Gastrocnemius medialis (tissue), 4 donors: ENCODE results near the gene DBP. TPM values are rescaled to one million over a fixed set of nuclear protein-coding genes. Genes with fewer than 3 reads are reported as not detected.

Experiments used
- ATAC-seq, 2 donors: fragments of 150-250 bp; one replicate each; pipeline ENCODE4 v1.9.1; 2016
- DNase-seq, 2 donors: peaks; one replicate each; pipeline ENCODE4 v3.0.0-alpha.2; 2019
- H3K27ac ChIP-seq, 4 donors: fragments of 200-600 bp; sonication (generic); 1 replicate in 1 of 4; 2 replicates in 3 of 4; pipeline ENCODE4 v1.5.1; 2016 to 2018; ENCODE audit warnings: mild to moderate bottlenecking in 2 of 4, moderate library complexity in 1 of 4
- H3K27me3 ChIP-seq, 3 donors: fragments of 200-600 bp; sonication (generic) in 2 of 3; 1 replicate in 1 of 3; 2 replicates in 2 of 3; pipeline versions ENCODE4 v1.5.1 to v1.6.0; 2016 to 2019; ENCODE audit warnings: mild to moderate bottlenecking in 1 of 3, moderate library complexity in 1 of 3
- H3K36me3 ChIP-seq, 2 donors: fragments of 200-600 bp; sonication (generic) in 1 of 2; one replicate each; pipeline ENCODE4 v1.5.1; 2017 to 2018
- H3K4me1 ChIP-seq, 2 donors: fragments of 200-600 bp; sonication (generic) in 1 of 2; one replicate each; pipeline ENCODE4 v1.5.1; 2016 to 2017; ENCODE audit warnings: mild to moderate bottlenecking in 2 of 2
- H3K4me3 ChIP-seq, 4 donors: fragments of 200-600 bp; sonication (generic) in 3 of 4; 1 replicate in 1 of 4; 2 replicates in 3 of 4; pipeline ENCODE4 v1.5.1; 2016 to 2019; ENCODE audit warnings: mild to moderate bottlenecking in 2 of 4
- H3K9me3 ChIP-seq, 3 donors: fragments of 200-600 bp; sonication (generic) in 2 of 3; 1 replicate in 1 of 3; 2 replicates in 2 of 3; pipeline ENCODE4 v1.5.1; 2016 to 2019
- POLR2A ChIP-seq, 2 donors: fragments of 450-650 bp; IDR thresholded peaks; one replicate each; pipeline ENCODE4 v1.6.1; 2017; ENCODE audit warnings: antibody characterized with exemption in 2 of 2, mild to moderate bottlenecking in 2 of 2, moderate library complexity in 2 of 2
- in situ Hi-C, 4 donors: fragments of 200-750 bp; cut with MboI; loops; one replicate each; pipeline versions ENCODE4 v1.15.0 to v1.8.0; 2017; ENCODE audit warnings: low sequenced_read_pairs in 4 of 4
- intact Hi-C: fragments of 100-400 bp; cut with DNase I; formaldehyde crosslinking; loops from one replicate; pipeline ENCODE4 v1.15.1; 2023; ENCODE audit warnings: low total_unique reads
- total RNA-seq, 4 donors: library from RNA; depleted of rRNA; stranded (reverse); fragments of >200 nt; gene quantifications; one replicate each; pipeline versions ENCODE4 v1.1.0 to v1.2.3, GENCODE V29; 2016
- TF ChIP-seq, protein P1 (sequence below), 5 experiments: fragments of 450-650 bp in 3 of 5; fragments of 200-600 bp in 2 of 5; sonication (generic) in 2 of 5; IDR thresholded peaks in 4 of 5; conservative IDR thresholded peaks in 1 of 5; 1 replicate in 4 of 5; 2 replicates in 1 of 5; pipeline ENCODE4 v1.5.1; 2016 to 2019; ENCODE audit warnings: antibody characterized with exemption in 5 of 5, mild to moderate bottlenecking in 3 of 5, moderate library complexity in 3 of 5

DBP gene
- total RNA-seq, 4 donors from 2014 or later = 1.7 to 12.9 (median 4.4) TPM

DNA sequence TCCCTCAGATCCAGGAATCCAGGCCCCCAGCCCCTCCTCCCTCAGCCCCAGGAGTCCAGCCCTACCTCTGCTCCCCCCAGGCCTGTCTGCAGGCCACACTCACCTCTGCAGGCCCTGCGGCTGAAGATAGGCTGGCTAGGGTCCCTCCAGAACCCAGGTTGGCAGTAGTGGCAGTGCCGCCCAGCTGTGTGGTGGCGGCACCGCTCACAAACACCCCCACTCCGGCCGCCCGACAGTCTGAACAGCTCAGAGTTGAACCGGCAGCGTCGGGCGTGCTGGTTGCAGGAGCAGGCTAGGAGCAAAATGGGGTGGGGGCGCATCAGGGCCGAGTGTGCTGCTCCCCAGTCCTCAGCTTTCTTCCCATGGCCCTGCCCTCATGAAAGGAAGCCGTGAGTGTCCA is 27.3 kb upstream of the DBP start:
- no peaks in the 10 kb centered on the region for H3K36me3 ChIP-seq
- H3K9me3 ChIP-seq = no peaks in the 10 kb centered on the region
- no peak overlapping the region for H3K4me3 ChIP-seq
- TF ChIP-seq, protein P1, sequence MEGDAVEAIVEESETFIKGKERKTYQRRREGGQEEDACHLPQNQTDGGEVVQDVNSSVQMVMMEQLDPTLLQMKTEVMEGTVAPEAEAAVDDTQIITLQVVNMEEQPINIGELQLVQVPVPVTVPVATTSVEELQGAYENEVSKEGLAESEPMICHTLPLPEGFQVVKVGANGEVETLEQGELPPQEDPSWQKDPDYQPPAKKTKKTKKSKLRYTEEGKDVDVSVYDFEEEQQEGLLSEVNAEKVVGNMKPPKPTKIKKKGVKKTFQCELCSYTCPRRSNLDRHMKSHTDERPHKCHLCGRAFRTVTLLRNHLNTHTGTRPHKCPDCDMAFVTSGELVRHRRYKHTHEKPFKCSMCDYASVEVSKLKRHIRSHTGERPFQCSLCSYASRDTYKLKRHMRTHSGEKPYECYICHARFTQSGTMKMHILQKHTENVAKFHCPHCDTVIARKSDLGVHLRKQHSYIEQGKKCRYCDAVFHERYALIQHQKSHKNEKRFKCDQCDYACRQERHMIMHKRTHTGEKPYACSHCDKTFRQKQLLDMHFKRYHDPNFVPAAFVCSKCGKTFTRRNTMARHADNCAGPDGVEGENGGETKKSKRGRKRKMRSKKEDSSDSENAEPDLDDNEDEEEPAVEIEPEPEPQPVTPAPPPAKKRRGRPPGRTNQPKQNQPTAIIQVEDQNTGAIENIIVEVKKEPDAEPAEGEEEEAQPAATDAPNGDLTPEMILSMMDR (IDR thresholded peaks at IDR 0.05 in 4 of 5, conservative IDR thresholded peaks at IDR 0.05 in 1 of 5) = no peak
- no peak for TF ChIP-seq POLR2A (IDR thresholded peaks at IDR 0.05)
- DNase-seq (no peak), ATAC-seq (no peak)
- H3K27ac ChIP-seq = no peak overlapping the region
- H3K4me1 ChIP-seq = no peaks in the 10 kb centered on the region
- in situ Hi-C loops = no loop called here
- H3K27me3 ChIP-seq = no peaks in the 10 kb centered on the region
- intact Hi-C loops = no loop called here

GRCh38 chr19:48663667-48664066 is 26.5 kb upstream of the DBP start:
- ATAC-seq (no peak), DNase-seq (no peak)
- H3K36me3 ChIP-seq = no peaks in the 10 kb centered on the region
- intact Hi-C loops = no loop called here
- TF ChIP-seq POLR2A (IDR thresholded peaks at IDR 0.05) = no peak
- TF ChIP-seq, protein P1 (IDR thresholded peaks at IDR 0.05 in 4 of 5, conservative IDR thresholded peaks at IDR 0.05 in 1 of 5) = no peak
- no peak overlapping the region for H3K4me3 ChIP-seq
- in situ Hi-C loops = no loop called here
- H3K27me3 ChIP-seq = no peaks in the 10 kb centered on the region
- no peak overlapping the region for H3K27ac ChIP-seq
- no peaks in the 10 kb centered on the region for H3K4me1 ChIP-seq
- no peaks in the 10 kb centered on the region for H3K9me3 ChIP-seq

- intact Hi-C loops (no loop called here), in situ Hi-C loops (no loop called here)
- Histone ChIP-seq H3K27ac (no peak overlapping the region), H3K9me3 (no peaks in the 10 kb centered on the region), H3K27me3 (no peaks in the 10 kb centered on the region), H3K36me3 (no peaks in the 10 kb centered on the region), H3K4me1 (no peaks in the 10 kb centered on the region), H3K4me3 (no peak overlapping the region)
- TF ChIP-seq POLR2A (IDR thresholded peaks at IDR 0.05) = no peak
- TF ChIP-seq, protein P1 (IDR thresholded peaks at IDR 0.05 in 4 of 5, conservative IDR thresholded peaks at IDR 0.05 in 1 of 5) = no peak
- no peak for ATAC-seq
- DNase-seq = no peak
Measured at GRCh38 chr19:48661711-48662090, 24.5 kb upstream of the DBP start.

DNA sequence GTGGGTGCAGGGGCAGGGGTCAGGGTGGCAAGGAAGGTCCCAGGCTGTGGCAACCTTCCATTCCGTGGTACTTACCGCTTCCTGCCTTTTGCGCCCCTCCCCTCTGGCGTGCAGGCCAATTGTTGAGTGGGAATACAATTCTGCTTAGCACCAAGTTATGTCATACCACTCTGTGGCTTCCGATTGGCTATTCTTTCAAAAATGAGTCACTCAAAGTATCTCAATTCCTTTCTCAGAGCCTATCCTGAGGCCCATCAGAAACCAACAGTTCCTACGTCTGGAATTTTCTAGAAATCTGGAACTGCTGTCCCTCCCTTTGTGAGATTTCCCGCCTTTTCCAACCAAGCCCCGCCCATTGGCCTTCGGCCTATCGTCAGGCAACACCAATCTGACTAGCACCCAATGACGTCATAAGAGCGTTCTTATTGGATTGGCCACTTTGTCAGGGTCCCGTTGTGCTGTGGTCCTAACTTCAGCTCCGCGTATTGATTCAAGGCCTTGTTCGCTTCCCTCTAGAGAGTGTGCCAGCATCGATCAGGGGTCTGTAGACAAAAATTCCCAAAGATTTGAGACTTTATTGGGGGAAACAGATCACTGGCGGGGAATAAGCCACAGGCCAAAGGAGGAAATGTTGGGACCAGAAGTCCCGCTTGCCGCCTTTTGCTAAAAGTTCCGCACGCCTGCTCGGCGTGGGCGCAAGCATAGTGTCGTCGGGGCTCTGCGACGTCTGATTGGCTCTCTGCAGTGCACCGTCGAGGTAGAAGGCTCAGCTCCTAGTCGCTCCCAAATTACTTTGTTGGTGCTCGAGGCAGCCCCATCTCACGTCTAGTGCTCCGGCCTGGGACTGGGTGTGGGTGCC is 23.9 kb upstream of the DBP start:
- H3K4me3 ChIP-seq = no peak overlapping the region

GRCh38 chr19:48659768-48660167 is 22.6 kb upstream of the DBP start:
- no peak overlapping the region for H3K4me3 ChIP-seq
- DNase-seq (no peak), ATAC-seq (no peak)
- intact Hi-C loops = no loop called here
- H3K27ac ChIP-seq = no peak overlapping the region
- H3K4me1 ChIP-seq = no peaks in the 10 kb centered on the region
- TF ChIP-seq, protein P1 (IDR thresholded peaks at IDR 0.05 in 4 of 5, conservative IDR thresholded peaks at IDR 0.05 in 1 of 5) = no peak
- no peak for TF ChIP-seq POLR2A (IDR thresholded peaks at IDR 0.05)
- no peaks in the 10 kb centered on the region for H3K9me3 ChIP-seq
- in situ Hi-C loops = loop anchor here in 1 of 4 donors (10.0 kb wide), 1 partner anchor 55 kb away; the partner anchor contains the start of gene MAMSTR
- no peaks in the 10 kb centered on the region for H3K36me3 ChIP-seq
- H3K27me3 ChIP-seq = no peaks in the 10 kb centered on the region

More for the DNA sequence above, 23.9 kb upstream of the DBP start:
- peak; percentile 66 to 71 for DNase-seq
- H3K27me3 ChIP-seq = no peaks in the 10 kb centered on the region
- peak overlapping the region in 3 of 4 donors; percentile 40 to 63 (median 47) for H3K27ac ChIP-seq
- H3K9me3 ChIP-seq = no peaks in the 10 kb centered on the region
- no peaks in the 10 kb centered on the region for H3K4me1 ChIP-seq
- no peaks in the 10 kb centered on the region for H3K36me3 ChIP-seq
- ATAC-seq = peak; percentile 96
- intact Hi-C loops (no loop called here), in situ Hi-C loops (no loop called here)
- no peak for TF ChIP-seq POLR2A (IDR thresholded peaks at IDR 0.05)
